UCSD-AML1 (cell line): Measurements from ENCODE around the gene ASB14.
"Not testable (repeated sequence)": the region's sequence is repeated elsewhere in the genome, so short reads cannot be mapped to it uniquely, and the experiment has no call there.

ENCODE experiments used
- DNase-seq: peaks from one replicate; lab custom pipeline; 2025; ENCODE audit not compliant: unreplicated experiment; lab: John Stamatoyannopoulos, UW

Gene ASB14

DNA sequence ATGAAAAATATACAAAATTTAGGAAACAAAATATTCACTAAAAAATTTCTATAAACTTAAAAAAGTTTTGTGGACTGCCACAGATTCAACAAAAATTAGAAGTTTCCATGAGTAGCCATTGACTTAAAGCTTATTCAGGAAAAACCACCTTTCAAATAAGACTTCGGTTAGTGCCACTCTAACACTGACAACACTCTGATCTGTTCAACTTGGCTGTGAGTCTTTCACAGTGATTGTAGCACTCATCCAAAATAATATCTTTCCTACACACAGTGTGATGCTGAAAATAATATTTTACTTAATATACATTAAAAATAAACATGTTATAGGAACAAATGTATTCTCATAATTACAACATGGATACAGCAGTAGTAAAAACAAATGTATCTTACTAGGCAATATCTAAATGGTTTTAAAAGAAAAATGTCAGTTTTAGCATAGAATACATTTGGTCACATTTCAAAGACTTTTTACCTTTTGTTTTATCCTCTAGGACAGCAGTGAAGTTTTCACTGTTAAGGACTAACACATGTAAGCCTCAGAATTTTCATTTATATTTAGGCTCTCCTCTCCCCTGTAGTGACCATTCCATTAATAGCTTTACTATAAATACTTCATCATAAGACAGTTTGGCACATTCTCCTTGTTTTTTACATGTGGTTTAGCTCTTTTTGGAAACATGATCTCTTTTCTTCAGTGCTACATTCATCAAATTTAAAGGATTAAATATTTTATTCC, at the start of gene ASB14:
ASB14 (minus strand) TSS at position 527 of the 738 bp plus-strand sequence. CDS start 652 bp downstream, outside the sequence.
- no peak for DNase-seq

DNA sequence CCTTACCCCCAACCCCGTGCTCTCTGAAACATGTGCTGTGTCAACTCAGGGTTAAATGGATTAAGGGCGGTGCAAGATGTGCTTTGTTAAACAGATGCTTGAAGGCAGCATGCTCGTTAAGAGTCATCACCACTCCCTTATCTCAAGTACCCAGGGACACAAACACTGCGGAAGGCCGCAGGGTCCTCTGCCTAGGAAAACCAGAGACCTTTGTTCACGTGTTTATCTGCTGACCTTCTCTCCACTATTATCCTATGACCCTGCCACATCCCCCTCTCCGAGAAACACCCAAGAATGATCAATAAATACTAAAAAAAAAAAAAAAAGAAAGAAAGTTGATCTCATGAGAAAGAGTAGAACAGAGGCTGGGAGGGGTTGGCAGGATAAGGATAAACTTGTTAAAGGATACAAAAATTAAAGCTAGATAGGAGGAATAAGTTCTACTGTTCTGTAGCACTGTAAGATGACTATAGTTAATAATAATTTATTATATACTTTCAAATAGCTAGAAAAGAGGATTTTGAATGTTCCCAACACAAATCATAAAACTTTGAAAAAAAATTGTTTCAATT, 46.7 kb upstream of the ASB14 start:
- not testable (repeated sequence) for DNase-seq

DNA sequence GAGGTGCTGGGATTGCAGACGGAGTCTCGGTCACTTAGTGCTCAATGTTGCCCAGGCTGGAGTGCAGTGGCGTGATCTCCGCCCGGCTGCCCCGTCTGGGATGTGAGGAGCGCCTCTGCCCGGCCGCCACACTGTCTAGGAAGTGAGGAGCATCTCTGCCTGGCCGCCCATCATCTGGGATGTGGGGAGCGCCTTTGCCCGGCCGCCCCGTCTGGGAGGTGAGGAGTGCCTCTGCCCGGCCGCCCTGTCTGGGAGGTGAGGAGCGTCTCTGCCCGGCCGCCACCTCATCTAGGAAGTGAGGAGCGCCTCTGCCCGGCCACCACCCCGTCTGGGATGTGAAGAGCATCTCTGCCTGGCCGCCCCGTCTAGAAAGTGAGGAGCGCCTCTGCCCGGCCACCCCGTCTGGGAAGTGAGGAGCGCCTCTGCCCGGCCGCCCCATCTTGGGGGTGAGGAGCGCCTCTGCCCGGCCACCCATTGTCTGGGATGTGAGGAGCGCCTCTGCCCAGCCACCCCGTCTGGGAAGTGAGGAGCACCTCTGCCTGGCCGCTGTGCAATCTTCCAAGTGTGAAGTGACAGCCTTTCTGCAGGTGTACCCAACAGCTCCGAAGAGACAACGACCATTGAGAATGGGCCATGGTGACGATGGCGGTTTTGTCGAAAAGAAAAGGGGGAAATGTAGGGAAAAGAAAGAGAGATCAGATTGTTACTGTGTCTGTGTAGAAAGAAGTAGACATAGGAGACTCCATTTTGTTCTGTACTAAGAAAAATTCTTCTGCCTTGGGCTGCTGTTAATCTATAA, 46.0 kb upstream of the ASB14 start:
- not testable (repeated sequence) for DNase-seq

DNA sequence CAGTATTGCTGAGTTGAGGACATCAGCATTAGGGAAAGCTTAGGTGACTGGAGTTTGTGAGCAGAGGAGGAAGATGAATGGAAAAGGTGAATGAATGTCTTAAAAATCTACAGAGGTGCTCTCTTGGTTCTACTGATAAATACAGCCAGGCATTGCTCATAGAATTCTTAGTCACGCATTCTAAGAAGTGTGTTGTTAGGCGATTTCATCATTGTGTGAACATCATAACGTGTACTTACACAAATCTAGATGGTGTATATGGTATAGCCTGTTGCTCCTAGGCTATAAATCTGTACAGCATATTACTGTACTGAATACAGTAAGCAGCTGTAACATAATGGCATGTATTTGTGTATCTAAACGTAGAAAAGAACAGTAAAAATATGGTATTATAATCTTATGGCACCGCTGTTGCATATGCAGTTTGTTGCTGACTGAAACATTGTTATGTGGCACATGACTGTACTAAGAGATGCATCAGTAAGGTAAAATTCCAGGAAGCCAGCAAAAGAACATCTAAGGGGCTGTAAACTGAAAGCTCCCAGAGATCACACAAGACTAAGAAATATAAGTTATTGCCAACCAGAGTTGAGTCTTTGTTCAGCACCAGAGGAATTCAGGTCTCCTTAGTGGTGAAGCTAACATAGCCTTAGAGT, 42.9 kb upstream of the ASB14 start:
- no peak for DNase-seq

DNA sequence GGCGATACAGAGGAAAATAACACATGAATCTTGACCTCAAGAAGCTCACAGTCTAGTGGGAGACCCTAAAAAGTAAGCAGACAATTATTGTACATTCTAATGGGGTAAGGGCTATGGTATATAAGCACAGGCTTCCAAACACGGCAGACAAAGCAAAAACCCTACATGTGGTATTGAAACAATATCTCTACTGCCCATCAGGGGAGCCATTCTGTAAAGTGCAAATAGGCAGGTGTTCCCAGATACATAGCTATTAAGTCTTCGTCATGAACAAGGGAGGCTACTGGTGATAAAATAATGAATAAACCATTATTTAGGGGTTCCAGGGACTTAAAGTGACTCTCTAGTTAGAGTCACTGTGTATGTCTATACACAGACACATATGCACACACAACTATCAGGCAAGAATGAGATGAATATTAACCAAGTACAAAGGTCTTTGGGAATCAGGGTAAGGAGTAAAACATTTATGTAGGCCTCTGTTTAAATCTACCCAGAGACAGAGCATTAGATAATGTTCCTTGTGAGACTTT, 38.7 kb upstream of the ASB14 start:
- DNase-seq, result no peak

DNA sequence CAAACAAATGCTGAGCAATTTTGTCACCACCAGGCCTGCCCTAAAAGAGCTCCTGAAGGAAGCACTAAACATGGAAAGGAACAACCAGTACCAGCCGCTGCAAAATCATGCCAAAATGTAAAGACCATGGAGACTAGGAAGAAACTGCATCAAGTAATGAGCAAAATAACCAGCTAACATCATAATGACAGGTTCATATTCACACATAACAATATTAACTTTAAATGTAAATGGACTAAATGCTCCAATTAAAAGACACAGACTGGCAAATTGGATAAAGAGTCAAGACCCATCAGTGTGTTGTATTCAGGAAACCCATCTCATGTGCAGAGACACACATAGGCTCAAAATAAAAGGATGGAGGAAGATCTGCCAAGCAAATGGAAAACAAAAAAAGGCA, 34.0 kb upstream of the ASB14 start:
- DNase-seq, result not testable (repeated sequence)

DNA sequence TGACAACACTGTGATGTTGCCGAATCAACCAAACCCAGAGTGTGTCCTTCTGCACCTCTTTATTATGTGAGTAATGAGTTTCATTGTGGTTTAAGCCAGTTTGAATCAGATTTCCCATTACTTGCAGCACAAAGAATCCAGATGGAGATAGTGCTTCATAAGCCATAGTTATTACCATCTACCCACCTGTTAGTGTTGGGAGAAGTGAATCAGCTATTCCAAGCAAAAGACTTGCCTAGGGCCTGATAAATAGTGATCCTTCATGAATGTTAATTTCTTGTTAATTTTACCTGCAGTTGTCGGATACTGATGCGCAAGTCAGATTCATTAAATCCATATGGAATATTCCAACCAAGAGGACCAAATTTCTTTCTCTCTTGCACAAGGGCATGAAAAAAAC, 21.7 kb upstream of the ASB14 start:
- no peak for DNase-seq

DNA sequence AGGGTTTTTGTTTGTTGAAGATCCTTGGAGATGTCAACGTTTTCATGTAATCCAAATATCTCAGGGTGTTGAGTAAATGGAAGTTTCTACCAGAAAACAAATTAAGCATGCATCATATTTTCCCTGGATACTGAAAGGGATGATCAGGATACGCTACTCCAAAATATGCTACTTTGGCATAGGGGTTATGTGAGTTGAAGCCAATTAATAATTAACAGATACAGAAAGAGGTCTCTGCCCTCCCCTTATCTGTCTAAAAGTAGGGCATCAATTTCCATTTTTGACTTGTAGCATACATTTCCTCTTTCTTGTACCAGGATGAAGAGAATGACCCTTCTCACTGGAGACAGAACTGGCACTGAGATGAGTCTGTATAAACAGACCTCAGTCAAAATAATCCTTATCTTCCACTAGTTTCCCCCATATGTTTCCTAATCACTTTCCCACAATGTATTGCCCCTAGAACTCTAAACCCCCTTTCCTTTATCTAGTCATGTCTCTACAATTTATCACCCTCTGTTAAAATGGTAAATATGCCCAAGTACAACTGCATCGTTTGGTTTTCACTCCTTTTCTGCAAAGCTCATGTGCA, 17.4 kb upstream of the ASB14 start:
- DNase-seq, result no peak

DNA sequence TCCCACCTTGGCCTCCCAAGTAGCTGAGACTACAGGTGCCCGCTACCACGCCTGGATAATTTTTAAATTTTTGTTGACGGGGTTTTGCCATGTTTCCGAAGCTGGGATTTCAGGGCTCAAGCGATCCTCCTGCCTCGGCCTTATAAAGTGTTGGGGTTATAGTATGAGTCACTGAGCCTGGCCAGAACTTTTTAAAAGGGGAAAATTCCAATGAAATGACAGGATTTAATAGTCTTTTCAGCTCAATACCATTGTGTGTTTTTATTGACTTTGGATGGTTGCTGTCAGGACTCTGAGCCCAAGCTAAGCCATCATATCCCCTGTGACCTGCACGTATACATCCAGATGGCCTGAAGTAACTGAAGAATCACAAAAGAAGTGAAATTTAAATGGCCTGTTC, 11.0 kb upstream of the ASB14 start:
- not testable (repeated sequence) for DNase-seq

DNA sequence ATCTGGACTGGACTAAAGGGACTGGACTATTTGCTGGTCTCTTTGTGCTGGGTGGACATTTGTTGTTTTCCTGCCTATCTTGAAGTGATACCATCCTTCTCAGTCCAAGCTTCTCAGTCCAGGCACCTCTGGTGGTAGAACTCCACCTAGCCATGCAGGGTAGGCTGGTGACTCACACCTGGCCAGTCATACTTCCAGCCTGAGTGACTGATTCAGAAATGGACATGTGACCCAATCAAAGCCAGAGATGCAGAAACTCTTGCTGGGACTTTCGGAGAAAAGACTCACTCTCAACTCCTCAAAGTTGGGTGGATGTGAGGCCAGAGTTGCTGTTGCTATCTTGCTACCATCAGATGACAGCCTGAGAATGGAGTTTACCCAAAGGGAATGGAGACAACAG, 5.6 kb upstream of the ASB14 start:
- no peak for DNase-seq

DNA sequence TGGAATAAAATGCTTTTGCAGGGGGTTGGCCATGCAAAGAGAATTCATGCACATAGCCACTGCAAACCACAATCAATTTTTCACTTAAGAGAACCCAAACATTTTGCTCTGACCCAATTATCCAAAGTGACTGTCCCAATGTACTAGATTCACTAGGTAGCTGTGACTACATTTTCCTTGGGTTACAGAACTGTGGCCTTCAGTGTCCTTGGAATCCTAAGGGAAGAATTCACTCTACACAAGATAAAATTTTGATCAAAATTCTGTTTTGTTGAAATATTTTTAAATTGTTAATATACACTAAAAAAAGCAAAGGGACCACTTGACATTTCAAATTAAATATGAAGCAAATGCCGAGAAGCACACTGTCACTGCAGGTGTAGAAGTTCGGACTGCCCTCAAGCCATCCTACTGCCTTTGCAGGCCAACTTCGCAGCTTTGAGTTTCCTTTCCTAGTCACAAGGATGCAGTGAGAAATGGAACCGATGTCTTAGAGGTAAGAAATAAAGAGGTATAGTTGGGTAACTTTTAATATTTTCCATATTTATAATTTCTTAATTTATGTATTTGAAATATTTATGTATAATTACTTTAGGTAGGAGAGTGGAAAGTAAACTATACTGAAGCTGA, 527 bp upstream of the ASB14 start:
- DNase-seq, result no peak

DNA sequence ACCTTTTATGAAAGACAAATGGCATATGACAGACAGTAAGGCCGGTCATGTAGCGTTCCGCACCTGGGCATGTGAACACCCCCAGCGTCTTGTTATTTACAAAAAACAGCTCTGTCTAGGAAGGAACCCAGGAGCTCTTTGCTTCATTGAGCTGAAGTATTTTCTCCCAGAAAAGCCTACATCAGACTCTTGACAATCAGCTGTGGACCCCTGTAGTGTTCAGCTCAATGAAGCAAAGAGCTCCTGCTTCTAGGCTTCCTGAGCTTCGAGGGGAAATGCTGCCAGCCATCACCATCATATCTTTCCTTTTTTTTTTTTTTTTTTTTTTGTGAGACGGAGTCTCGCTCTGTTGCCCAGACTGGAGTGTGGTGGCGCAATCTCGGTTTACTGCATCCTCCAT, 4.1 kb downstream of the ASB14 start:
- DNase-seq, result no peak

DNA sequence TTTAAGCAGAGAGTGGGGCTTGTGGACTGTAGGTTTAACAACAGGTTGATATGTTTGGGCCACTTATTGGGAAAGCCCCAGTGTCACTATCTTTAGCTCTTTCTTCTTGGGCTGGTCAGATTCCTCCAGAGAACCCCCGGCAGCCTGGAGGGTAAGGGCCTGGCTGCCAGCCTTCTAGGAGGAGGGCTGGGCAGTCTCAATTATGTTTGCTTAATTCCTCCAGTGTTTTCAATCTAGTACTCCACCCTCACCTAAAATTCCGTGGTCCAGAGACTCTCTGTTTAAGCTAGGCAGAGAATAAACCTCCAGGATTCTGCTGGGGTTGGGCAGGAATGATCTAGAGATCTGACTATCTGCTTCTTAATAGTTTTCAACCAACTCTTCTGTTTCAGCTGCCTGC, 5.3 kb downstream of the ASB14 start:
- no peak for DNase-seq

DNA sequence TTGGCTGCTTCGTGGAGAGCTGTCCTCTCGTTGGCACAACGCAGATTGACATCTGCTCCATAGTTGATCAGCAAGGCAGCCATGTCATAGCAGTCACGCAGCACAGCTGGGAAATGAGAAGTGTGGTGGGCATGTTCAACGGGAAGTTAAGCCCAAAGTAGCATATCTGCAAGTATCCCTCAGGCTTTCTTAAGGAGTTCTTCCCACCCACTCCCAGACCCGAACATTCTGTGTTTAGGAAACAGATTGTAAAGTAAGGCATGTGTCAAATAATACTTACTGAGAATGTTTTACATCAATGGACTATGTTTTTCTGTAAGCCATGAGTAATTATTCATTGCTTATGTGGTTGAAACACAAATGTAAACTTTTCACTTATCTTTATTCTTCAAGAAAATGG, 9.2 kb downstream of the ASB14 start:
- no peak for DNase-seq

DNA sequence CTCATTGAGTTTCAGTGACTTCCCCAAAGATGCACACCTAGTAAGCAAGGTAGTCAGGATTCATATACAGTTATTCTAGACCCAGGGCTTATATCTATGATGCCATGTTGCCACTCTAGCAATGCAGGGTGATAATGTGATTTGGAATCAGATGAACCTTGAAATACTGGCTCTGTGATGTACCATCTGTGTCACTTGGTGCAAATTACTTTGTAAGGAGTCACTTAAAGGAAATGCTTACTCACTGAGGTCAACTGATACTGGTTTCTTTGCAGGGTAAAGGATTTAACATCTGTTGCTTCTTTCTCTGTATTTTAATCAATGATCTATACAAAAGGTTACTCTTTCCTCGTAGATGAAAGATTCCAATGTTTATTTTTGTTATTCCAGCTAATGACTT, 10.8 kb downstream of the ASB14 start:
- no peak for DNase-seq

DNA sequence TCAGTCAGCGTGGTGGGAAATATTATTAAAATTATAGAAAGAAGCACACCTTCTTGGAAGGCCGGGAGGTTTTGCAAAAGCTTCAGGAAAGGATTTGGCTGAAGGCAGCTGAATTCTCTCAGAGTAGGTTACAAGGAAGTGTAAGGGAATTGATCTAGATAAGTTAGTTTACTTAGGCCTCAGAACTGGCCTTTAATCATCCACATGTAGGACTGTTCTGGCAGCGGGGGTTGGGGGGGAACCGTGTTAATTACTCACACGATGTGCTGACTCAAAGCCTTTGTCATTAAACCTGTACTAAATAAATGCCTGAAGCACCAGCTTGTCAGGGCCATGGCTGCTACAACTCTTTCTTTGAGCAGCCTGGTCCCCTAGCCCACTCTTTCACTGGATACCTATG, 12.8 kb downstream of the ASB14 start:
- peak; percentile 17 for DNase-seq

DNA sequence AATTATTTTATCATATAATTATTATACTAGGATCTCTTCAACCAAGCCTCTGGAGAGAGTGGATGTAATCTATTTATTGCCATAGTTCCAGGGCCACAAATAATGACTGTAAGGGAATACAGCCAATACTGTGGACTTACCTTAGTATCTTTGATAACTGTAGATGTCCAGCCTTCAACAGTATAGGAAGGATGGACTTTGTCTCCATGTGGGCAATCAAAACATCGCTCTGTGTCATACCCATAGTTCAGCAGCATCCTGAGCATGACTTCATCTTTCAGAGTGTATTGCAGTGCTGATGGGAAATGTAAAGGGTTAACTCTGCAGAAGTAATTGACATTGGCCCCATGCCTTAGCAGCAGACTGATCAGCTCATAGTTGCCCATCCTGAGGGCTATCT, 14.2 kb downstream of the ASB14 start:
- DNase-seq, result no peak

DNA sequence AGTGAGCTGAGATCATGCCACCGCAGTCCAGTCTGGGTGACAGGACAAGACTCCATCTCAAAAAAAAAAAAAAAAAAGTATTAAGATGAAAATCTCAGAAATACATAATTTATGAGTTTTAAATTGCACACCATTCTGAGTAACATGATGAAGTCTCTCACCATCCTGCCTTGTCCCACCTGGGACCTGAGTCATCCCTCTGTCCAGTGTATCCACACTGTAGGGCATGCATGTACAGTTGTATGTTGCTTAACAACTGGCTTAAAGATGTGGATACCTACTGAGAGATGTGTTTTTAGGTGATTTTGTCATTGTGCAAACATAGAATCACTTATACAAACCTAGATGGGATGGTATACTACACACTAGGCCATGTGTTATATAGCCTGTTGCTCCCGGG, 17.1 kb downstream of the ASB14 start:
- DNase-seq, result no peak

DNA sequence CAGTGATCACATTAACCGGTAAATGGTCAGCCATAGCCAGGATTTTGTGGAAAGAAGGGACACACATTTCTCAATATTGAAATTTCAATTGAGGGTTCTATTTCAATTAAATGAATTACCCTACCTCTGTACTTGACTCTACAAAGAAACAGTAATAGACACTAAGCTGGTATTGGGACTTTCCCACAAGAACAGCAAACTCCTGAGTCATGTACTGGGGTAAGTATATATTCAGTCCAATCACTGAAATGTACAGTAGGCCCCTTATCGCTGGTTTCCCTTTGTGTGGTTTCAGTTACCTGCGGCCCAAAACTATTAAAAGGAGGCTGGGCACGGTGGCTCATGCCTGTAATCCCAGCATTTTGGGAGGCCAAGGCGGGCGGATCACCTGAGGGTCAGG, 17.6 kb downstream of the ASB14 start:
- DNase-seq, result no peak

DNA sequence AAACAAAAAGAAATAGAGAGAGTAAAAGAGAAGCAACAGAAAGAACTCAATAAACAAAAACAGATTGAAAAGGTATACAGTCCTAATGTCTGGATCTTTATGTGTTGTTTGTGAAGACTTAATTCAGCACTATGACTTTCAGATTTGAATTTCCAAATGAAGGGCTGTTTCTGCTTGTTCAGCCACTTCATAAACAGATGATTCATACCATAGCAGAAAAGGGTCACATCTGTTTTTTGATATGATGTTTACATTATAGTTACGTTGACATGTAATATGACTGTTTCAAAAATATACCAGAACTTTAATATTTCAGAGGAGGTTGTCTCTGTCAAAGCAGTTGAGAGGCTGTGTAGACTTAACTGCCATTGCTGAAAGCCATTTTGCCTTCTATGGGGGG, 24.1 kb downstream of the ASB14 start:
- no peak for DNase-seq

DNA sequence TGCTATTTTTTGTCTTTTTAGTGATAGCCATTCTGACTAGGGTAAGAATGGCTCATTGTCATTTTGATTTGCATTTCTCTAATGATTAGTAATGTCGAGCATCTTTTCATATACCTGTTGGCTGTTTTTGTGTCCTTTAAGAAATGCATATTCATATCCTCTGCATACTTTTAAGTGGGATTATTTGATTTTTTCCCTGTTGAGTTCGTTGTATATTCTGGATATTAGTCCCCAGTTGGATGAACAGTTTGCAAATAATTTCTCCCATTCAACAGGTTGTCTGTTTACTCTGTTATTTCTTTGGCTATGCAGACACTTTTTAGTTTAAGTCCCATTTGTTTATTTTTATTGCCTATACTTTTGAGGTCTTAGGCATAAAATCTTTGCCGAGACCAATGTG, 30.6 kb downstream of the ASB14 start:
- no peak for DNase-seq
